ENCODE measurements around the gene C2CD5.
"Not testable (repeated sequence)": the region's sequence is repeated elsewhere in the genome, so short reads cannot be mapped to it uniquely, and the experiment has no call there.

Gene C2CD5

GRCh38 chr12:22536346-22536945 lies 7.9 kb downstream of the C2CD5 start:
- DNase-seq = no peak

- DNase-seq = peak in 3 of 6 experiments; percentile 24 to 46 (median 43)
Measured at GRCh38 chr12:22535478-22535877, 8.9 kb downstream of the C2CD5 start.

GRCh38 chr12:22535038-22535437 lies 9.3 kb downstream of the C2CD5 start:
- DNase-seq = no peak

- DNase-seq = no peak
Measured at GRCh38 chr12:22533155-22533554, 11.2 kb downstream of the C2CD5 start.

GRCh38 chr12:22532317-22532716 lies 12.0 kb downstream of the C2CD5 start:
- no peak for DNase-seq

GRCh38 chr12:22531205-22531604 lies 13.1 kb downstream of the C2CD5 start:
- no peak for DNase-seq

GRCh38 chr12:22529281-22530060 lies 14.9 kb downstream of the C2CD5 start:
- peak in 3 of 6 experiments; percentile 26 to 52 (median 41) for DNase-seq

GRCh38 chr12:22527999-22528398 lies 16.3 kb downstream of the C2CD5 start:
- no peak for DNase-seq

- no peak for DNase-seq
Measured at GRCh38 chr12:22526836-22527235, 17.5 kb downstream of the C2CD5 start.

GRCh38 chr12:22525426-22525825 lies 18.9 kb downstream of the C2CD5 start:
- no peak for DNase-seq

GRCh38 chr12:22518998-22519397 lies 25.3 kb downstream of the C2CD5 start:
- no peak for DNase-seq

GRCh38 chr12:22518060-22518719 lies 26.2 kb downstream of the C2CD5 start:
- DNase-seq = no peak

- DNase-seq = no peak
Measured at GRCh38 chr12:22514875-22515274, 29.5 kb downstream of the C2CD5 start.

GRCh38 chr12:22505826-22506225 lies 38.5 kb downstream of the C2CD5 start:
- no peak for DNase-seq

- DNase-seq = no peak
Measured at GRCh38 chr12:22500100-22500499, 44.2 kb downstream of the C2CD5 start.

- DNase-seq = no peak
Measured at GRCh38 chr12:22499445-22499844, 44.9 kb downstream of the C2CD5 start.

- no peak for DNase-seq
Measured at GRCh38 chr12:22494319-22494718, 50.0 kb downstream of the C2CD5 start.

- DNase-seq = no peak
Measured at GRCh38 chr12:22491034-22491433, 53.3 kb downstream of the C2CD5 start.

GRCh38 chr12:22488478-22488877 lies 55.9 kb downstream of the C2CD5 start:
- no peak for DNase-seq

- not testable (repeated sequence) for DNase-seq
Measured at GRCh38 chr12:22487683-22488082, 56.7 kb downstream of the C2CD5 start.

- DNase-seq = no peak
Measured at GRCh38 chr12:22481547-22482104, 62.7 kb downstream of the C2CD5 start.

- not testable (repeated sequence) for DNase-seq
Measured at GRCh38 chr12:22480814-22481213, 63.5 kb downstream of the C2CD5 start.

GRCh38 chr12:22480016-22480415 lies 64.3 kb downstream of the C2CD5 start:
- DNase-seq = no peak

- no peak for DNase-seq
Measured at GRCh38 chr12:22477894-22478287, 66.5 kb downstream of the C2CD5 start.

Data from stimulated activated naive CD4-positive, alpha-beta T cell (primary cell).